ENCODE data around the gene OLFM2.
"Not testable (repeated sequence)": the region's sequence is repeated elsewhere in the genome, so short reads cannot be mapped to it uniquely, and the experiment has no call there.

The OLFM2 gene

GRCh38 chr19:9936326-9937000 is at the start of gene OLFM2:
TSS of gene OLFM2 (minus strand) at chr19:9936515. CDS start at chr19:9936366, 149 bp downstream.
- DNase-seq, result no peak

- DNase-seq, result no peak
Observed at GRCh38 chr19:9981406-9982260, 45.3 kb upstream of the OLFM2 start.

- no peak for DNase-seq
Observed at GRCh38 chr19:9972103-9972502, 35.8 kb upstream of the OLFM2 start.

DNA sequence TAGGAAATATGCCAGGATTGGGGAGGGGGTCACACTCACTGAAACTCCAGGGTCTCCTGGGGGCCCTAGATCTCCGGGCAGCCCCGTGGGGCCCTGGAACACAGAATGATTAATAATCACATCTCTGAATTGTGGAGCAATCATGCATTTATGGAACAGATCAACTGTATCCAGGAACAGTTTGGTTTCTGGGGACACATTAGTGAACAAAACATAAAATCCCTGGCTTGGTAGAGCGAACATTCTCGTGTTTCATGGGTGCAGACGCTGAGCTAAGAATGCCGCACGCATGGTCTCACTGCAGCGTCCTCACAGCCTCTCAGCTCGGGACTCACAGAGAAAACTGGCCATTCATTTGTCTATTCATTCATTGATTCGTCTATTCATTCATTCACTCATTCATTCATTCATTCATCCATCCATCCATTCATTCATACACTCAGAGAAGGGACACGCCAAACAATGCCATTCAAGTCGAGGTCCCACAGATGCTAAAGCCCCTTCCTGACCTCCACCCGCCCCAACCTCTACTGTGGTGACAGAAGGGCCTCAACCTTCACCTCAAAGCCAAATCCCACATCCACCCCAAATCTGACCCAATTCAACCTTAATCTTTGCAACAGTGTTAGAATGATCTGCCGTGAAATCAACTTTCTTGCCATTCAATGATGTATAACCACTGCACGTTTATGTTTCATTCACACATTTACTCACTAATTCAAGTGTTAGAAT is 35.0 kb upstream of the OLFM2 start:
- DNase-seq, result no peak

DNA sequence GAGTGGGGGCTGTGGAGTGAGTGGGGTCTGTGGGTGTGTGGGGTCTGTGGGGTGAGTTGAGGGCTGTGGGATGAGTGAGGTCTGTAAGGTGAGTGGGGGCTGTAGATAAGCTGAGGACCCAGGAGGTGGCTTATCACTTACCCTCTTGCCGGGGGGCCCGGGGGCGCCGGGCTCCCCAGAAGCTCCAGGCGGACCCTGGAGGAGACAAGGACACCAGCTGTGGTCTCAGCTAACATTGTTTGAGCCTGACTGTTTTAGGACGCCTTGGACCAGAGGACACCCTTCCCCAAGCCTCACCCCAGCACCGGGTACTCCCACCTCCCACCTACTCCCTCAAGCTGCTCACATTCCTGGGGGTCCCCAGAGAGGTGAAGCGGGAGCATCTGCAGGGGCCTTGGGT is 34.2 kb upstream of the OLFM2 start:
- no peak for DNase-seq

- no peak for DNase-seq
Observed at GRCh38 chr19:9969688-9969975, 33.3 kb upstream of the OLFM2 start.

DNA sequence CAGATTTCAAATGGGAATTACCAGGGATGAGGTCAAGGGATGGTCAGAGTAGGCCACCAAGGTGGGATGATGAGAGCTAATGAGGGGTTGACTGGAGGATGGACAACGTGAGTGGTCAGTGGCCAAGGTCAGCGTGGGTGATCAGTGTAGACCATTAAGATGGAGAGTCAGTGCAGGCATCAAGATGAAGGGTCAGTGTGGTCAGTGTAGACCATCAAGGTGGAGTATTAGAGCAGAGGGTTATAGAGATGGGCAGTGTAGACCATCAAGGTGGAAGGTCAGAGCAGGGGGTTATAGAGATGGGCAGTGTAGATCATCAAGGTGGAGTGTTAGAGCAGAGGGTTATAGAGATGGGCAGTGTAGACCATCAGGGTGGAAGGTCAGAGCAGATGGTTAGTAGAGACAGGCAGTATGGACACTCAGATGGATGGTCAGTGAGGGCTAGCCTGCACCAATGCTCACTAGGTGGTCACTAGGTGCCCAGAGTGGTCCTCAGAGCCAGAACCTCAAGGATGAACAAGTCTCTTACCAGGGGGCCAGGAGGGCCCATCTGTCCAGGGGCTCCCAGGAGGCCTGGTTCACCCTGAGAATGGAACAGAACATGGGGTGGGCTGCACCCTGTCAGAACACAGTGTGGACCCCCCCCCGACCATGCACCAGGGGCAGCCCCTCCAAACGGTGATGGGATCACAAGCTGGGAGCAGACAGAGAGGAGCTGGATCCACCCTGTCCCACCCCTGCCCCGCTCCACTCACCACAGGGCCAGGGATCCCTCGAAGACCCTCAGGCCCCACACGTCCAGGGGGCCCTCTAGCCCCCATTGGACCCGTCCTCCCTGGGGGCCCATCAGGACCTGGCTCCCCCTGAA is 32.7 kb upstream of the OLFM2 start:
- DNase-seq, result no peak

DNA sequence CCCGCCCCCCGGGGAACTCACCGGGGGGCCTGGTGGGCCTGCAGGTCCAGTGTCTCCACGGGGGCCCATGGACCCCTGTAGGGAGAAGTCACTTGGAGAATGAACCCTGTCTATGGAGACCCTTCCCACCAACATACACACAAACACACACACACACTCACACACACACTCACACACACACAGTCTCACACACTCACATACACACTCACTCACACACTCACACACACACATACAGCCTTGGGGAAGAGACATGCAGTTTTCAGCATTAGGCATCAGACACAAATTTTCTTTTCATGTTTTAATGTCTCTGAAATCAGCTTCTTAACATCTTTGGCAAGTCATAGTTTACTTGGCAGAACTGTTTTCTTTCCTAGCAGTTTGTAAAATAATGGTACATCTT is 31.0 kb upstream of the OLFM2 start:
- no peak for DNase-seq

GRCh38 chr19:9966448-9966847 is 30.1 kb upstream of the OLFM2 start:
- DNase-seq, result no peak

GRCh38 chr19:9966024-9966423 is 29.7 kb upstream of the OLFM2 start:
- no peak for DNase-seq

GRCh38 chr19:9962623-9963290 is 26.4 kb upstream of the OLFM2 start:
- no peak for DNase-seq

- DNase-seq, result no peak
Observed at GRCh38 chr19:9961103-9961502, 24.8 kb upstream of the OLFM2 start.

- DNase-seq, result no peak
Observed at GRCh38 chr19:9958379-9958821, 22.1 kb upstream of the OLFM2 start.

GRCh38 chr19:9956956-9957355 is 20.6 kb upstream of the OLFM2 start:
- no peak for DNase-seq

DNA sequence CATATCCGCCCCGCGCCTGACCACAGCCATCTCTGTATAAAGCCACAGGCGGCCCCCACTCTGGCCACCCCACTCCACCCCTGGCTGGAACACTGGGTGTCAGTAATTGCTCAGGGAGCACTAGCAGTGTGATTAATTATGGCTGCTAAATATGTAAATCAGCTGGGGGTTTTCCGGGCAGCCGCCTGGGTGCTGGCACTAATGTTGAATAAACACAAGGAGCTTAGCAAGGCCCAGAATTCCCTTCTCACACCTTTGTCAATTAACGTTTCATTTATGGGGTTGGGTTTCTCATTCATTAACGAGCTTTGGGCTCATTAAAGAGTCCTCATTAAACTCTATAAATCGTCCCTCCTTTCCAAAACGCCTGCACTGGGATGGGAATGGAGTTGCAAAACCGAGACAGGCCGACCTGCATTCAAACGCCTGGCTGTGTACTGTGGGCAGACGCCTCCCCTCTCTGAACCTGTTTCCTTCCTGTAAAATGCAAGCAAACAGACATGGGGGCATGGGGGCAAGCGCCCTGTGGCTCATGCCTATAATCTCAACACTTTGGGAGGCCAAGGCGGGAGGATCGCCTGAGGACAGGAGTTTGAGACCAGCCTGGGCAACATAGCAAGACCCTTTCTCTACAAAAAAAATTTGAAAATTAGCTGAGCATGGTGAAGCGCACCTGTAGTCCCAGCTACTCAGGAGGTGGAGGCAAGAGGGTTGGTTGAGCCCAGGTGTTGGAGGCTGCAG is 17.7 kb upstream of the OLFM2 start:
- no peak for DNase-seq

DNA sequence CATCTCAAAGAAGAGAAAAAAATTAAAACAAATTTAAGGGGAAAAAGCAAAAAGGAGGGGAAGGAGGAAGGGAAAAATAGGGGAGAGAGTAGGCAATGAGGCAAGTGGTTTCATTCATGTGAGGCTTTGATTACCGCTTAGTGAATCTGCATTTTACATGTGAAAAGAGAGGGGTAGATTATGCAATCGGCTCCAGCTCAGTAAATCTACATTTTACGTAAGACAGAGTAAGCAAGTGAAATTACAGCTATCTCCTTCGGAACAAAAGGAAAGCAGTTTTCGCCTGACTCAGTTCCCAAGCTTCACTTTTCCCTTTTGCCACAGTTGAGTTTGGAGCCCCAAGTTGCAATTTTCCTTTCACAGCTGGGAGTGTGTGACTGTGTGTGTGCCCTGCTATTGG is 16.0 kb upstream of the OLFM2 start:
- no peak for DNase-seq

GRCh38 chr19:9947441-9947840 is 11.1 kb upstream of the OLFM2 start:
- DNase-seq, result no peak

GRCh38 chr19:9946528-9947125 is 10.3 kb upstream of the OLFM2 start:
- DNase-seq, result not testable (repeated sequence)

GRCh38 chr19:9945319-9945966 is 9.1 kb upstream of the OLFM2 start:
- no peak for DNase-seq

DNA sequence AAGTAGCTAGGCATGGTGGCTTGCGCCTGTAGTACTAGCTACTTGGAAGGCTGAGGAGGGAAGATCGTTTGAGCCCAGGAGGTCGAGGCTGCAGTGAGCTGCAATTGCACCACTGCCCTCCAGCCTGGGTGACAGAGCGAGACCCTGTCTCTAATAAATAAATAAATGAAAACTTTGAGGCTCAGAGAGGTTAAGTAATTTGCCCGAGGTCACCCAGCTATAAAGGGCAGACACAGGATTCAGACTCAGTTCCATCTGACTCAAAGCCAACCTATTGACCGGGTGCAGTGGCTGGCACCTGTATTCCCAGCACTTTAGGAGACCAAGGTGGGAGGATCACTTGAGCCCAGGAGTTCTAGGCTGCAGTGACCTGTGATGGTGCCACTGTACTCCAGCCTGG is 7.4 kb upstream of the OLFM2 start:
- no peak for DNase-seq

DNA sequence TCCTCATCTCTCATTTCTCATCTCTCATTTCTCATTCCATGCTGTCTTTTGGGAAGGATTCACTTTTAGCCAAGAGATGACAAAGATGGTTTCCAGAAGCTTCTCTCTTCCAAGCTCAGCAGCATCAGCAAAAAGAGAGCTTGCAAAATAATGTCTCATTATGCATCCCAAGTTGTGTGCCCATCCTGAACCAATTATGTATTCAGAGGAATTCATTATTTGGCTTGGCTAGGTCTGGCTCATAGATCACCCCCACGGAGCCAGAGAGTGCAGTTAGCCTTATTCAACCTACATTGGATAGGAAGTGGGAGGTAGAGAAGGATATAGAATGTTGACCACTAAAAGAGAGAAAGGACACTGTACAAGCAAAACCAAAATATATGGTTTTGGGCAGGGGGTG is 5.4 kb upstream of the OLFM2 start:
- DNase-seq, result no peak

Data from NCI-H2081 treated with DMSO at 0.1 percent for 48 hours (cell line).